ENCODE measurements around the gene CBX5. TPM values are rescaled to one million over a fixed set of nuclear protein-coding genes. Genes with fewer than 3 reads are reported as not detected.

Gene CBX5
- total RNA-seq, 2 experiments from 2014 or later, result 38.8 to 38.9 TPM

- H3K36me3 ChIP-seq (ENCODE audit: insufficient read depth, low read length), result no peaks in the 10 kb centered on the region
- H3K4me1 ChIP-seq (ENCODE audit: insufficient read depth, low read length), result no peaks in the 10 kb centered on the region
- H3K4me3 ChIP-seq (ENCODE audit: low read length), result no peak overlapping the region
- no peak overlapping the region for H3K27ac Mint-ChIP-seq
- no peak for DNase-seq
- no peaks in the 10 kb centered on the region for H3K9me3 Mint-ChIP-seq
- ATAC-seq (ENCODE audit: poor library complexity), result no peak
- intact Hi-C loops (cut with DNase I, micrococcal nuclease), result no loop called here
- H3K4me3 Mint-ChIP-seq, result no peak overlapping the region
- no peaks in the 10 kb centered on the region for H3K9me3 ChIP-seq (ENCODE audit: control insufficient read depth in 1 of 2, insufficient read depth in 1 of 2, low read length in 2 of 2)
- POLR2A ChIA-PET, result no interaction called here
- H3K27me3 Mint-ChIP-seq, result no peaks in the 10 kb centered on the region
- TF ChIP-seq, protein P1, sequence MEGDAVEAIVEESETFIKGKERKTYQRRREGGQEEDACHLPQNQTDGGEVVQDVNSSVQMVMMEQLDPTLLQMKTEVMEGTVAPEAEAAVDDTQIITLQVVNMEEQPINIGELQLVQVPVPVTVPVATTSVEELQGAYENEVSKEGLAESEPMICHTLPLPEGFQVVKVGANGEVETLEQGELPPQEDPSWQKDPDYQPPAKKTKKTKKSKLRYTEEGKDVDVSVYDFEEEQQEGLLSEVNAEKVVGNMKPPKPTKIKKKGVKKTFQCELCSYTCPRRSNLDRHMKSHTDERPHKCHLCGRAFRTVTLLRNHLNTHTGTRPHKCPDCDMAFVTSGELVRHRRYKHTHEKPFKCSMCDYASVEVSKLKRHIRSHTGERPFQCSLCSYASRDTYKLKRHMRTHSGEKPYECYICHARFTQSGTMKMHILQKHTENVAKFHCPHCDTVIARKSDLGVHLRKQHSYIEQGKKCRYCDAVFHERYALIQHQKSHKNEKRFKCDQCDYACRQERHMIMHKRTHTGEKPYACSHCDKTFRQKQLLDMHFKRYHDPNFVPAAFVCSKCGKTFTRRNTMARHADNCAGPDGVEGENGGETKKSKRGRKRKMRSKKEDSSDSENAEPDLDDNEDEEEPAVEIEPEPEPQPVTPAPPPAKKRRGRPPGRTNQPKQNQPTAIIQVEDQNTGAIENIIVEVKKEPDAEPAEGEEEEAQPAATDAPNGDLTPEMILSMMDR (IDR thresholded peaks at IDR 0.05), result no peak
- CTCF ChIA-PET, result interaction anchor here (0.6 to 1.4 kb wide), 2 partner anchors 18 to 32 kb away, joined by 4 to 5 read pairs; no protein-coding TSS in a partner anchor
- no peaks in the 10 kb centered on the region for H3K27me3 ChIP-seq (ENCODE audit: control insufficient read depth in 1 of 2, insufficient read depth in 2 of 2, low read length in 2 of 2)
- no peak overlapping the region for H3K27ac ChIP-seq (ENCODE audit: low read depth in 1 of 2, low read length in 2 of 2)
- peaks cover 8% of the 10 kb centered on the region for H3K4me1 Mint-ChIP-seq (ENCODE audit: low read depth)
- H3K36me3 Mint-ChIP-seq (ENCODE audit: low read depth), result no peaks in the 10 kb centered on the region
Observed at GRCh38 chr12:54225666-54226065, 54.3 kb downstream of the CBX5 start.

DNA sequence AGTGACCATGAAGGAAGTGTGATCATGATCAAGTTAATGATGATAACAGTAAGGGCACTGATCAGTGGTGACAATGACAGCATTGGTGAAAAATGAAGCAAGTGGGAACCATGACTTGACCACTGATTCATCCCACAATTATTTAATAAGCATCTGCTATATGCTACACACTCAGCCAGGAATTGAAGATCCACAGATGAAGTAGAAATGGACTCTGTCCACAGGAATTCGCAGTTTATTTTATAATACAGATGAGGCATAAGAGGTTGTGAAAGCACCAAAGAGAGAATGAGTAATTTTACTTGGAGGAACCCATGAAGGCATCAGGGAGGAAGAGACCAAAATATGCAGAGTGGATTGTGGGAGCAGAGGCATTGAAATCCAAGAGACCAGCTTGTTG is 57.3 kb downstream of the CBX5 start:
- Mint-ChIP-seq H3K4me1 (ENCODE audit: low read depth) (peaks cover 18% of the 10 kb centered on the region), H3K36me3 (ENCODE audit: low read depth) (no peaks in the 10 kb centered on the region), H3K27ac (no peak overlapping the region), H3K4me3 (no peak overlapping the region), H3K27me3 (peaks cover 5% of the 10 kb centered on the region), H3K9me3 (no peaks in the 10 kb centered on the region)
- no peak for ATAC-seq (ENCODE audit: poor library complexity)
- ChIA-PET POLR2A (no interaction called here), CTCF (interaction anchor here (1.2 kb wide), 1 partner anchor 31 kb away, joined by 4 read pairs; no protein-coding TSS in a partner anchor)
- TF ChIP-seq, protein P1 (IDR thresholded peaks at IDR 0.05), result no peak
- Histone ChIP-seq H3K27me3 (ENCODE audit: control insufficient read depth in 1 of 2, insufficient read depth in 2 of 2, low read length in 2 of 2) (no peaks in the 10 kb centered on the region), H3K4me3 (ENCODE audit: low read length) (no peak overlapping the region), H3K9me3 (ENCODE audit: control insufficient read depth in 1 of 2, insufficient read depth in 1 of 2, low read length in 2 of 2) (no peaks in the 10 kb centered on the region), H3K36me3 (ENCODE audit: insufficient read depth, low read length) (no peaks in the 10 kb centered on the region), H3K27ac (ENCODE audit: low read depth in 1 of 2, low read length in 2 of 2) (no peak overlapping the region), H3K4me1 (ENCODE audit: insufficient read depth, low read length) (peaks cover 10% of the 10 kb centered on the region)
- no peak for DNase-seq
- intact Hi-C loops (cut with DNase I, micrococcal nuclease), result loop anchor here in 1 of 2 experiments (5.0 kb wide), 1 partner anchor 55 kb away; no protein-coding TSS in a partner anchor

- POLR2A ChIA-PET, result no interaction called here
- Mint-ChIP-seq H3K4me1 (ENCODE audit: low read depth) (peaks cover 29% of the 10 kb centered on the region), H3K27ac (no peak overlapping the region), H3K4me3 (no peak overlapping the region), H3K36me3 (ENCODE audit: low read depth) (no peaks in the 10 kb centered on the region), H3K27me3 (peaks cover 8% of the 10 kb centered on the region), H3K9me3 (no peaks in the 10 kb centered on the region)
- Histone ChIP-seq H3K4me3 (ENCODE audit: low read length) (no peak overlapping the region), H3K4me1 (ENCODE audit: insufficient read depth, low read length) (peaks cover 22% of the 10 kb centered on the region), H3K27me3 (ENCODE audit: control insufficient read depth in 1 of 2, insufficient read depth in 2 of 2, low read length in 2 of 2) (no peaks in the 10 kb centered on the region), H3K9me3 (ENCODE audit: control insufficient read depth in 1 of 2, insufficient read depth in 1 of 2, low read length in 2 of 2) (no peaks in the 10 kb centered on the region), H3K36me3 (ENCODE audit: insufficient read depth, low read length) (no peaks in the 10 kb centered on the region), H3K27ac (ENCODE audit: low read depth in 1 of 2, low read length in 2 of 2) (no peak overlapping the region)
- TF ChIP-seq, protein P1 (IDR thresholded peaks at IDR 0.05), result no peak
- CTCF ChIA-PET, result interaction anchor here (0.6 to 1.9 kb wide), 3 partner anchors 29 to 158 kb away, joined by 4 to 6 read pairs (median 4); no protein-coding TSS in a partner anchor
- DNase-seq, result no peak
- intact Hi-C loops (cut with DNase I, micrococcal nuclease), result loop anchor here in 1 of 2 experiments (2.0 to 5.0 kb wide), 3 partner anchors 56 to 147 kb away; no protein-coding TSS in a partner anchor
- no peak for ATAC-seq (ENCODE audit: poor library complexity)
Observed at GRCh38 chr12:54221402-54221984, 58.4 kb downstream of the CBX5 start.
